Activated CD8-positive, alpha-beta memory T cell treated with anti-CD3 and anti-CD28 coated beads, Interleukin-2, amount 50 U/mL, for 1 hour (primary cell): ENCODE results near the gene CACNG3.

ENCODE experiments used
- DNase-seq: peaks from one replicate; pipeline ENCODE4 v3.0.0-alpha.2; 2020; ENCODE audit errors: extremely low read depth

The CACNG3 gene

GRCh38 chr16:24394341-24394740 lies 138.2 kb downstream of the CACNG3 start:
- DNase-seq, result no peak

- DNase-seq, result no peak
These were observed 140.5 kb downstream of the CACNG3 start for GRCh38 chr16:24396350-24397271.

- DNase-seq, result no peak
These were observed 152.9 kb downstream of the CACNG3 start for GRCh38 chr16:24409045-24409444.
